PFSK-1 (cell line): ENCODE results near the gene EN1.

ENCODE experiments used
- FOXP2 ChIP-seq: optimal IDR thresholded peaks from 2 replicates; pipeline ENCODE3; 2011; ENCODE audit warnings: borderline replicate concordance, control low read depth, inconsistent platforms; ENCODE audit not compliant: insufficient read depth; ENCODE audit errors: extremely low read length, extremely low read depth
- POLR2AphosphoS5 ChIP-seq: IDR thresholded peaks from 2 replicates; pipeline ENCODE4 v1.6.1; 2012; ENCODE audit warnings: low read depth, mild to moderate bottlenecking, control low read depth, low read length, moderate library complexity
- REST ChIP-seq, 2 experiments: IDR thresholded peaks; 2 replicates each; pipeline versions ENCODE4 v1.6.1 to v1.8.0; 2011 to 2012; ENCODE audit warnings: low read depth in 2 of 2, low read length in 2 of 2, control low read depth in 1 of 2, inconsistent platforms in 1 of 2, mild to moderate bottlenecking in 1 of 2, moderate library complexity in 1 of 2; ENCODE audit not compliant: insufficient read depth in 1 of 2
- TAF1 ChIP-seq: IDR thresholded peaks from 2 replicates; pipeline ENCODE4 v1.6.1; 2012; ENCODE audit warnings: low read length, control low read depth, borderline replicate concordance; ENCODE audit not compliant: insufficient read depth

GRCh38 chr2:118849226-118850167 is 2.0 kb upstream of the EN1 start:
- TF ChIP-seq POLR2AphosphoS5: no peak
- TF ChIP-seq REST (IDR thresholded peaks at IDR 0.05; ENCODE audit: insufficient read depth in 1 of 2, low read depth in 2 of 2, low read length in 2 of 2): no peak
- no peak for TF ChIP-seq FOXP2
- no peak for TF ChIP-seq TAF1
